Caco-2 (cell line): ENCODE measurements around the gene NEGR1. TPM values are rescaled to one million over a fixed set of nuclear protein-coding genes. Genes with fewer than 3 reads are reported as not detected.

Experiments
- BruUV-seq: library from RNA; stranded (reverse); fragments of 400-500 nt; replicated peaks from 2 replicates; lab custom pipeline; 2021; lab: Mats Ljungman, UMichigan
- CTCF ChIA-PET: fragments of 300-600 bp; sonication (Branson Sonifier 250); formaldehyde crosslinking; loops from one replicate; lab custom pipeline; 2022; ENCODE audit warnings: antibody characterized with exemption; lab: Charles Lee
- POLR2A ChIA-PET: fragments of 300-600 bp; sonication (Branson Sonifier 250); formaldehyde crosslinking; loops from one replicate; lab custom pipeline; 2022; ENCODE audit warnings: antibody characterized with exemption; lab: Charles Lee
- DNase-seq, 2 experiments: peaks; one replicate each; pipeline versions ENCODE4 v3.0.0 to v3.0.0-alpha.2; 2020 to 2022
- H3K27me3 ChIP-seq: replicated peaks from 2 replicates; pipeline ENCODE4 v1.6.0; 2011; ENCODE audit warnings: low read length; ENCODE audit not compliant: control insufficient read depth, insufficient read depth
- H3K36me3 ChIP-seq: 2 replicates; pipeline ENCODE4 v1.5.1; 2011; ENCODE audit warnings: low read length; ENCODE audit not compliant: control insufficient read depth, insufficient read depth
- H3K4me1 ChIP-seq: fragments of 250-450 bp; sonication (Bioruptor Pico); 2 replicates; pipeline ENCODE4 v1.5.1; 2020; ENCODE audit warnings: mild to moderate bottlenecking
- H3K4me3 ChIP-seq: 2 replicates; pipeline ENCODE4 v1.5.1; 2011; ENCODE audit warnings: low read depth, mild to moderate bottlenecking, control low read depth, low read length
- H3K9me3 ChIP-seq: fragments of 250-450 bp; sonication (Bioruptor Pico); 2 replicates; pipeline ENCODE4 v1.5.1; 2020; ENCODE audit warnings: mild to moderate bottlenecking, moderate library complexity
- H3K27ac Mint-ChIP-seq: one replicate; pipeline ENCODE4 v1.8.0; 2022; ENCODE audit warnings: mixed read lengths; ENCODE audit not compliant: unreplicated experiment
- H3K27me3 Mint-ChIP-seq: one replicate; pipeline ENCODE4 v1.8.0; 2022; ENCODE audit warnings: mixed read lengths; ENCODE audit not compliant: insufficient read depth, unreplicated experiment
- H3K36me3 Mint-ChIP-seq: one replicate; pipeline ENCODE4 v1.8.0; 2022; ENCODE audit warnings: mild to moderate bottlenecking, mixed read lengths; ENCODE audit not compliant: insufficient read depth, unreplicated experiment
- H3K4me1 Mint-ChIP-seq: one replicate; pipeline ENCODE4 v1.8.0; 2022; ENCODE audit warnings: low read depth, mixed read lengths; ENCODE audit not compliant: unreplicated experiment
- H3K4me3 Mint-ChIP-seq: one replicate; pipeline ENCODE4 v1.8.0; 2022; ENCODE audit warnings: mild to moderate bottlenecking, moderate library complexity, mixed read lengths; ENCODE audit not compliant: unreplicated experiment
- H3K9me3 Mint-ChIP-seq: one replicate; pipeline ENCODE4 v1.8.0; 2022; ENCODE audit warnings: mixed read lengths; ENCODE audit not compliant: unreplicated experiment
- CTCF ChIP-seq, 2 experiments: fragments of 200-600 bp in 1 of 2; IDR thresholded peaks; 1 replicate in 1 of 2; 2 replicates in 1 of 2; pipeline versions ENCODE4 v1.5.1 to v1.8.0; 2011 to 2022; ENCODE audit warnings: antibody characterized with exemption in 1 of 2, control low read depth in 1 of 2, inconsistent platforms in 1 of 2, low read depth in 1 of 2, low read length in 1 of 2, mild to moderate bottlenecking in 1 of 2, moderate library complexity in 1 of 2; ENCODE audit not compliant: insufficient read depth in 1 of 2, severe bottlenecking in 1 of 2, unreplicated experiment in 1 of 2
- intact Hi-C: fragments of 100-400 bp; cut with micrococcal nuclease; formaldehyde crosslinking; loops from one replicate; pipeline ENCODE4 v1.10.0; 2022; ENCODE audit not compliant: unreplicated experiment
- total RNA-seq: library from RNA; stranded (reverse); gene quantifications from 2 replicates; pipeline ENCODE4 v1.2.3, GENCODE V29; 2022

Gene NEGR1
- total RNA-seq, 1 experiment from 2014 or later, result not detected

GRCh38 chr1:72129869-72130268, 152.5 kb downstream of the NEGR1 start:
- BruUV-seq, result no TSS peak

GRCh38 chr1:72122099-72122880, 160.0 kb downstream of the NEGR1 start:
- BruUV-seq, result no TSS peak

More at GRCh38 chr1:72129869-72130268, 152.5 kb downstream of the NEGR1 start:
- intact Hi-C loops, result no loop called here
- ChIA-PET POLR2A (no interaction called here), CTCF (no interaction called here)
- H3K4me3 Mint-ChIP-seq, result no peak overlapping the region
- H3K36me3 ChIP-seq, result no peaks in the 10 kb centered on the region
- H3K27me3 ChIP-seq, result no peaks in the 10 kb centered on the region
- no peak for TF ChIP-seq CTCF (IDR thresholded peaks at IDR 0.05; ENCODE audit: insufficient read depth in 1 of 2, low read depth in 1 of 2, low read length in 1 of 2, severe bottlenecking in 1 of 2, unreplicated experiment in 1 of 2)
- no peaks in the 10 kb centered on the region for H3K9me3 Mint-ChIP-seq
- H3K27me3 Mint-ChIP-seq, result no peaks in the 10 kb centered on the region
- no peak overlapping the region for H3K4me3 ChIP-seq
- H3K9me3 ChIP-seq, result no peaks in the 10 kb centered on the region
- no peaks in the 10 kb centered on the region for H3K4me1 ChIP-seq
- no peak overlapping the region for H3K27ac Mint-ChIP-seq
- no peaks in the 10 kb centered on the region for H3K36me3 Mint-ChIP-seq
- no peaks in the 10 kb centered on the region for H3K4me1 Mint-ChIP-seq
- no peak for DNase-seq

GRCh38 chr1:72119491-72119890, 162.8 kb downstream of the NEGR1 start:
- no peaks in the 10 kb centered on the region for H3K4me1 ChIP-seq
- H3K27me3 ChIP-seq, result no peaks in the 10 kb centered on the region
- no peak overlapping the region for H3K4me3 ChIP-seq
- Mint-ChIP-seq H3K27me3 (peaks cover 3% of the 10 kb centered on the region), H3K4me3 (no peak overlapping the region), H3K36me3 (no peaks in the 10 kb centered on the region), H3K27ac (no peak overlapping the region), H3K4me1 (no peaks in the 10 kb centered on the region), H3K9me3 (no peaks in the 10 kb centered on the region)
- no peaks in the 10 kb centered on the region for H3K36me3 ChIP-seq
- no peaks in the 10 kb centered on the region for H3K9me3 ChIP-seq
- no TSS peak for BruUV-seq
- no peak for DNase-seq
- TF ChIP-seq CTCF (IDR thresholded peaks at IDR 0.05; ENCODE audit: insufficient read depth in 1 of 2, low read depth in 1 of 2, low read length in 1 of 2, severe bottlenecking in 1 of 2, unreplicated experiment in 1 of 2), result no peak
- intact Hi-C loops, result no loop called here
- ChIA-PET POLR2A (no interaction called here), CTCF (no interaction called here)

More at GRCh38 chr1:72122099-72122880, 160.0 kb downstream of the NEGR1 start:
- TF ChIP-seq CTCF (IDR thresholded peaks at IDR 0.05; ENCODE audit: insufficient read depth in 1 of 2, low read depth in 1 of 2, low read length in 1 of 2, severe bottlenecking in 1 of 2, unreplicated experiment in 1 of 2), result no peak
- Histone ChIP-seq H3K9me3 (no peaks in the 10 kb centered on the region), H3K4me1 (no peaks in the 10 kb centered on the region), H3K27me3 (no peaks in the 10 kb centered on the region), H3K36me3 (no peaks in the 10 kb centered on the region), H3K4me3 (no peak overlapping the region)
- H3K27me3 Mint-ChIP-seq, result peaks cover 3% of the 10 kb centered on the region
- no peaks in the 10 kb centered on the region for H3K4me1 Mint-ChIP-seq
- H3K27ac Mint-ChIP-seq, result no peak overlapping the region
- no peaks in the 10 kb centered on the region for H3K36me3 Mint-ChIP-seq
- no peak for DNase-seq
- intact Hi-C loops, result no loop called here
- CTCF ChIA-PET, result no interaction called here
- H3K4me3 Mint-ChIP-seq, result no peak overlapping the region
- POLR2A ChIA-PET, result no interaction called here
- no peaks in the 10 kb centered on the region for H3K9me3 Mint-ChIP-seq
